B cell (primary cell): ENCODE measurements around the gene OR51A2. TPM values are rescaled to one million over a fixed set of nuclear protein-coding genes. Genes with fewer than 3 reads are reported as not detected.

ENCODE experiments used
- ATAC-seq: fragments of 200-7000 bp; cut with Tn5 transposase; one replicate; pipeline ENCODE4 v1.10.0; 2021; ENCODE audit warnings: low read depth, mild to moderate bottlenecking, moderate number of reproducible peaks, moderate library complexity
- CTCF ChIA-PET: fragments of 350-600 bp; sonication (Branson Sonifier 250); formaldehyde crosslinking; loops from one replicate; lab custom pipeline; 2021; ENCODE audit warnings: antibody characterized with exemption, inconsistent platforms; lab: Charles Lee
- POLR2A ChIA-PET: fragments of 350-600 bp; sonication (Branson Sonifier 250); formaldehyde crosslinking; loops from one replicate; lab custom pipeline; 2021; ENCODE audit warnings: antibody characterized with exemption; lab: Charles Lee
- DNase-seq: peaks from one replicate; pipeline ENCODE4 v3.0.0; 2013
- H2AFZ ChIP-seq: 2 replicates; pipeline ENCODE4 v1.6.1; 2012; ENCODE audit warnings: mild to moderate bottlenecking, low read depth, low read length; ENCODE audit not compliant: insufficient read depth, poor library complexity, severe bottlenecking
- H3K27ac ChIP-seq, 2 donors: 1 replicate in 1 of 2; 2 replicates in 1 of 2; pipeline ENCODE4 v1.5.1; 2012 to 2013; ENCODE audit warnings: low read length in 2 of 2, mild to moderate bottlenecking in 2 of 2, moderate library complexity in 1 of 2
- H3K27me3 ChIP-seq, 4 experiments: fragments of 200-600 bp in 1 of 4; sonication (generic) in 1 of 4; replicated peaks in 1 of 4; 1 replicate in 2 of 4; 2 replicates in 2 of 4; pipeline versions ENCODE4 v1.6.1 to v1.7.0; 2013 to 2016; ENCODE audit warnings: low read length in 3 of 4, mild to moderate bottlenecking in 2 of 4, mixed read lengths in 1 of 4, moderate library complexity in 1 of 4; ENCODE audit not compliant: insufficient read depth in 4 of 4, control insufficient read depth in 3 of 4; ENCODE audit errors: control extremely low read depth in 1 of 4
- H3K36me3 ChIP-seq, 2 experiments: replicated peaks in 1 of 2; 1 replicate in 1 of 2; 2 replicates in 1 of 2; pipeline versions ENCODE4 v1.6.1 to v1.7.1; 2013; ENCODE audit warnings: low read length in 1 of 2; ENCODE audit not compliant: insufficient read depth in 2 of 2, control insufficient read depth in 1 of 2; ENCODE audit errors: control extremely low read depth in 1 of 2, extremely low read depth in 1 of 2
- H3K4me1 ChIP-seq, 2 donors: fragments of 200-600 bp in 1 of 2; sonication (generic) in 1 of 2; 1 replicate in 1 of 2; 2 replicates in 1 of 2; pipeline versions ENCODE4 v1.5.1 to v1.6.1; 2013 to 2017; ENCODE audit warnings: low read length in 2 of 2; ENCODE audit not compliant: control insufficient read depth in 2 of 2, insufficient read depth in 2 of 2
- H3K4me2 ChIP-seq: replicated peaks from 2 replicates; pipeline ENCODE3; 2012; ENCODE audit warnings: mild to moderate bottlenecking, low read depth, low read length; ENCODE audit not compliant: poor library complexity, severe bottlenecking
- H3K4me3 ChIP-seq, 5 experiments: fragments of 200-600 bp in 1 of 5; sonication (generic) in 1 of 5; 1 replicate in 3 of 5; 2 replicates in 2 of 5; pipeline versions ENCODE4 v1.5.1 to v1.7.0; 2011 to 2016; ENCODE audit warnings: low read length in 4 of 5, mild to moderate bottlenecking in 4 of 5, low read depth in 2 of 5, control low read depth in 1 of 5, moderate library complexity in 1 of 5; ENCODE audit not compliant: insufficient read depth in 1 of 5; ENCODE audit errors: control extremely low read depth in 1 of 5, extremely low read depth in 1 of 5
- H3K79me2 ChIP-seq: fragments of 200-600 bp; sonication (generic); one replicate; pipeline ENCODE4 v1.6.0; 2016; ENCODE audit warnings: low read length; ENCODE audit not compliant: control insufficient read depth, insufficient read depth
- H3K9ac ChIP-seq: fragments of 200-600 bp; sonication (generic); 2 replicates; pipeline ENCODE4 v1.6.1; 2017; ENCODE audit warnings: mild to moderate bottlenecking, low read length, moderate library complexity
- H3K9me3 ChIP-seq, 3 donors: one replicate each; pipeline versions ENCODE4 v1.6.1 to v1.7.1; 2013; ENCODE audit warnings: low read length in 2 of 3; ENCODE audit not compliant: control insufficient read depth in 2 of 3, insufficient read depth in 1 of 3; ENCODE audit errors: control extremely low read depth in 1 of 3
- H4K20me1 ChIP-seq: 2 replicates; pipeline ENCODE4 v1.6.0; 2012; ENCODE audit warnings: mild to moderate bottlenecking, low read length; ENCODE audit not compliant: insufficient read depth, control insufficient read depth, poor library complexity, severe bottlenecking
- H3K27ac Mint-ChIP-seq: one replicate; pipeline ENCODE4 v1.8.0; 2021; ENCODE audit warnings: mixed read lengths
- H3K27me3 Mint-ChIP-seq: one replicate; pipeline ENCODE4 v1.8.0; 2021; ENCODE audit warnings: mixed read lengths
- H3K4me1 Mint-ChIP-seq: one replicate; pipeline ENCODE4 v1.8.0; 2021; ENCODE audit warnings: mixed read lengths
- H3K4me3 Mint-ChIP-seq: one replicate; pipeline ENCODE4 v1.8.0; 2021; ENCODE audit warnings: mixed read lengths
- H3K9me3 Mint-ChIP-seq: one replicate; pipeline ENCODE4 v1.8.0; 2022; ENCODE audit warnings: mixed read lengths; ENCODE audit not compliant: insufficient read depth
- EZH2 ChIP-seq: IDR thresholded peaks from 2 replicates; pipeline ENCODE4 v1.6.1; 2012; ENCODE audit warnings: borderline replicate concordance, low read depth, mild to moderate bottlenecking, moderate library complexity, low read length; ENCODE audit not compliant: insufficient read depth, poor library complexity, severe bottlenecking
- WGBS: methylation state at CpG from one replicate; pipeline ENCODE4 v1.1.5; 2013; ENCODE audit warnings: missing lambda C conversion rate; ENCODE audit not compliant: insufficient coverage; 5-methylcytosine and 5-hydroxymethylcytosine counted together
- intact Hi-C: fragments of 100-400 bp; cut with micrococcal nuclease; formaldehyde crosslinking; loops from one replicate; pipeline ENCODE4 v1.10.0; 2022
- polyA plus RNA-seq: library from polyadenylated mRNA; depleted of rRNA; stranded (reverse); fragments of >200 nt; gene quantifications from 2 replicates; pipeline ENCODE4 v1.2.3, GENCODE V29; 2012
- total RNA-seq, 2 donors: library from RNA; stranded (reverse); fragments of 120-200 nt in 1 of 2; gene quantifications; 1 replicate in 1 of 2; 2 replicates in 1 of 2; pipeline versions ENCODE4 v1.2.3 to v1.2.4, GENCODE V29; 2013 to 2022
- TF ChIP-seq, protein P1 (sequence below): fragments of 200-600 bp; IDR thresholded peaks from one replicate; pipeline ENCODE4 v1.8.0; 2022; ENCODE audit warnings: antibody characterized with exemption, mild to moderate bottlenecking

Gene OR51A2
- total and polyA plus RNA-seq, 2 donors (not counting 1 experiment from before 2014, with no cell fraction given): not detected

DNA sequence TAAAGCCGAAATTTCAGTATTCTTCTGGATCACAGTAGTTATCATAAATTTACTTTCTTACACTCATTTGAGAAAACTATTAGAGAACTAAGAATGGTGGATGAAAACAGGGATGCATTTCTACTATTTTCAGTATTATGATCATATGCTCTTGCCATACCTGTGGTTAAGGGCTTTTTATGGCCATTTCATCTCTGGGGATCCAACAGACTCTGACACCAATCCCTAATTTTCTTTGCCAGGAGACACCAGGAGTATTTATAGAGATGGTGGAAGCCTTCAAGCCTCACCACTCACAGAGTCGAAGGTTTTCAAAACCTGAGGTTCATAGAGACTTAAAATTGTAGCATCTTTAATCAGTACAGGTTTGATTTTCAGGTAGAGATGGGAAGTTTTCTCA is 39.0 kb upstream of the OR51A2 start, which contains the start of gene OR51L1:
Gene OR51L1 (plus strand): TSS at position 301 of the 400 bp plus-strand sequence. CDS start 4,132 bp downstream, outside the sequence.
- Histone ChIP-seq H3K4me1 (no peaks in the 10 kb centered on the region), H3K27me3 (peaks cover 0 to 2% (median 0%) of the 10 kb centered on the region in 4 experiments), H3K4me3 (no peak within 1 kb of the TSS), H3K4me2 (no peak within 1 kb of the TSS), H3K9ac (no peak within 1 kb of the TSS), H2AFZ (no peak within 1 kb of the TSS), H4K20me1 (no peaks in the 10 kb centered on the region), H3K79me2 (no peaks in the 10 kb centered on the region), H3K27ac (no peak within 1 kb of the TSS), H3K36me3 (no peaks in the 10 kb centered on the region), H3K9me3 (no peaks in the 10 kb centered on the region)
- H3K27ac Mint-ChIP-seq: no peak within 1 kb of the TSS
- WGBS: no CpG with 5 or more reads among the region's 2 CpGs
- H3K4me3 Mint-ChIP-seq: no peak within 1 kb of the TSS
- intact Hi-C loops: no loop called here
- no peaks in the 10 kb centered on the region for H3K4me1 Mint-ChIP-seq
- no peak for DNase-seq
- TF ChIP-seq EZH2: no peak
- TF ChIP-seq, protein P1, sequence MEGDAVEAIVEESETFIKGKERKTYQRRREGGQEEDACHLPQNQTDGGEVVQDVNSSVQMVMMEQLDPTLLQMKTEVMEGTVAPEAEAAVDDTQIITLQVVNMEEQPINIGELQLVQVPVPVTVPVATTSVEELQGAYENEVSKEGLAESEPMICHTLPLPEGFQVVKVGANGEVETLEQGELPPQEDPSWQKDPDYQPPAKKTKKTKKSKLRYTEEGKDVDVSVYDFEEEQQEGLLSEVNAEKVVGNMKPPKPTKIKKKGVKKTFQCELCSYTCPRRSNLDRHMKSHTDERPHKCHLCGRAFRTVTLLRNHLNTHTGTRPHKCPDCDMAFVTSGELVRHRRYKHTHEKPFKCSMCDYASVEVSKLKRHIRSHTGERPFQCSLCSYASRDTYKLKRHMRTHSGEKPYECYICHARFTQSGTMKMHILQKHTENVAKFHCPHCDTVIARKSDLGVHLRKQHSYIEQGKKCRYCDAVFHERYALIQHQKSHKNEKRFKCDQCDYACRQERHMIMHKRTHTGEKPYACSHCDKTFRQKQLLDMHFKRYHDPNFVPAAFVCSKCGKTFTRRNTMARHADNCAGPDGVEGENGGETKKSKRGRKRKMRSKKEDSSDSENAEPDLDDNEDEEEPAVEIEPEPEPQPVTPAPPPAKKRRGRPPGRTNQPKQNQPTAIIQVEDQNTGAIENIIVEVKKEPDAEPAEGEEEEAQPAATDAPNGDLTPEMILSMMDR: no peak
- ChIA-PET POLR2A (no interaction called here), CTCF (no interaction called here)
- no peaks in the 10 kb centered on the region for H3K9me3 Mint-ChIP-seq
- no peak for ATAC-seq
- H3K27me3 Mint-ChIP-seq: peaks cover 9% of the 10 kb centered on the region

DNA sequence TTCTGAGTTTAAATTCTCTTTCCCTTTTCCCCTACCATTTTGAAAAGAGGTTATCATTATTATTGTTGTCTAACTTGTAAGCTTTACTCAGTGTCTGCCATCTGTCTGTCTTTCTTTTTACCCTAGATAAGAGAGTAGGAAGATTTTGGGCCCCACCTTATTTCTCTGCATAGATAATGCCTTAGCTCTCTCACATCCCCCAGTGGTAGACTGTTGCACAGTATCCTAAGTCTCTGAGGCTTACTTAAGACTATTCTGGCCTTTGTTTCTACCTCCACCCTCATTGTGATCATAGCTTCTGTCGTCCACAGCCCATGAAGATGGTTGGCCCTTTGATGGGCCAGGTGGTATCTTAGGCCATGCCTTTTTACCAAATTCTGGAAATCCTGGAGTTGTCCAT is 35.5 kb upstream of the OR51A2 start:
- no peak for ATAC-seq
- intact Hi-C loops: no loop called here

More for the DNA sequence above, 35.5 kb upstream of the OR51A2 start:
- Histone ChIP-seq H3K79me2 (no peaks in the 10 kb centered on the region), H3K36me3 (no peaks in the 10 kb centered on the region), H3K27ac (no peak overlapping the region), H3K4me1 (no peaks in the 10 kb centered on the region), H3K9ac (no peak overlapping the region), H4K20me1 (no peaks in the 10 kb centered on the region), H3K4me2 (no peak overlapping the region), H3K27me3 (peaks cover 0 to 4% (median 0%) of the 10 kb centered on the region in 4 experiments), H2AFZ (no peak overlapping the region), H3K9me3 (no peaks in the 10 kb centered on the region), H3K4me3 (no peak overlapping the region)
- Mint-ChIP-seq H3K9me3 (no peaks in the 10 kb centered on the region), H3K27me3 (peaks cover 11% of the 10 kb centered on the region), H3K4me1 (no peaks in the 10 kb centered on the region), H3K27ac (no peak overlapping the region), H3K4me3 (no peak overlapping the region)
- WGBS: 88% methylated on average over 1 of the region's 1 CpG
- ChIA-PET POLR2A (no interaction called here), CTCF (no interaction called here)
- no peak for DNase-seq
- TF ChIP-seq, protein P1: no peak
- no peak for TF ChIP-seq EZH2
